Gastrocnemius medialis (tissue), 4 donors: ENCODE data around the gene MAPRE2. TPM values are rescaled to one million over a fixed set of nuclear protein-coding genes. Genes with fewer than 3 reads are reported as not detected.

Experiments used
- ATAC-seq, 2 donors: fragments of 150-250 bp; one replicate each; pipeline ENCODE4 v1.9.1; 2016
- DNase-seq, 2 donors: peaks; one replicate each; pipeline ENCODE4 v3.0.0-alpha.2; 2019
- H3K27ac ChIP-seq, 4 donors: fragments of 200-600 bp; sonication (generic); 1 replicate in 1 of 4; 2 replicates in 3 of 4; pipeline ENCODE4 v1.5.1; 2016 to 2018; ENCODE audit warnings: mild to moderate bottlenecking in 2 of 4, moderate library complexity in 1 of 4
- H3K27me3 ChIP-seq, 3 donors: fragments of 200-600 bp; sonication (generic) in 2 of 3; 1 replicate in 1 of 3; 2 replicates in 2 of 3; pipeline versions ENCODE4 v1.5.1 to v1.6.0; 2016 to 2019; ENCODE audit warnings: mild to moderate bottlenecking in 1 of 3, moderate library complexity in 1 of 3
- H3K36me3 ChIP-seq, 2 donors: fragments of 200-600 bp; sonication (generic) in 1 of 2; one replicate each; pipeline ENCODE4 v1.5.1; 2017 to 2018
- H3K4me1 ChIP-seq, 2 donors: fragments of 200-600 bp; sonication (generic) in 1 of 2; one replicate each; pipeline ENCODE4 v1.5.1; 2016 to 2017; ENCODE audit warnings: mild to moderate bottlenecking in 2 of 2
- H3K4me3 ChIP-seq, 4 donors: fragments of 200-600 bp; sonication (generic) in 3 of 4; 1 replicate in 1 of 4; 2 replicates in 3 of 4; pipeline ENCODE4 v1.5.1; 2016 to 2019; ENCODE audit warnings: mild to moderate bottlenecking in 2 of 4
- H3K9me3 ChIP-seq, 3 donors: fragments of 200-600 bp; sonication (generic) in 2 of 3; 1 replicate in 1 of 3; 2 replicates in 2 of 3; pipeline ENCODE4 v1.5.1; 2016 to 2019
- CTCF ChIP-seq, 5 experiments: fragments of 450-650 bp in 3 of 5; fragments of 200-600 bp in 2 of 5; sonication (generic) in 2 of 5; IDR thresholded peaks in 4 of 5; conservative IDR thresholded peaks in 1 of 5; 1 replicate in 4 of 5; 2 replicates in 1 of 5; pipeline ENCODE4 v1.5.1; 2016 to 2019; ENCODE audit warnings: antibody characterized with exemption in 5 of 5, mild to moderate bottlenecking in 3 of 5, moderate library complexity in 3 of 5
- POLR2A ChIP-seq, 2 donors: fragments of 450-650 bp; IDR thresholded peaks; one replicate each; pipeline ENCODE4 v1.6.1; 2017; ENCODE audit warnings: antibody characterized with exemption in 2 of 2, mild to moderate bottlenecking in 2 of 2, moderate library complexity in 2 of 2
- in situ Hi-C, 4 donors: fragments of 200-750 bp; cut with MboI; loops; one replicate each; pipeline versions ENCODE4 v1.15.0 to v1.8.0; 2017; ENCODE audit warnings: low sequenced_read_pairs in 4 of 4
- intact Hi-C: fragments of 100-400 bp; cut with DNase I; formaldehyde crosslinking; loops from one replicate; pipeline ENCODE4 v1.15.1; 2023; ENCODE audit warnings: low total_unique reads
- total RNA-seq, 4 donors: library from RNA; depleted of rRNA; stranded (reverse); fragments of >200 nt; gene quantifications; one replicate each; pipeline versions ENCODE4 v1.1.0 to v1.2.3, GENCODE V29; 2016

The MAPRE2 gene
- total RNA-seq, 4 donors from 2014 or later, result 21.3 to 46.2 (median 34.4) TPM

GRCh38 chr18:35055726-35056125, 14.5 kb downstream of the MAPRE2 start:
- H3K27me3 ChIP-seq, result no peaks in the 10 kb centered on the region
- H3K4me1 ChIP-seq, result peaks cover 60 to 87% of the 10 kb centered on the region in 2 donors
- intact Hi-C loops (no loop called here), in situ Hi-C loops (no loop called here)
- no peaks in the 10 kb centered on the region for H3K9me3 ChIP-seq
- peak overlapping the region in 3 of 4 donors; percentile 82 to 90 (median 84) for H3K27ac ChIP-seq
- TF ChIP-seq POLR2A (IDR thresholded peaks at IDR 0.05) (no peak), CTCF (IDR thresholded peaks at IDR 0.05 in 4 of 5, conservative IDR thresholded peaks at IDR 0.05 in 1 of 5) (no peak)
- ATAC-seq (no peak), DNase-seq (no peak)
- no peak overlapping the region for H3K4me3 ChIP-seq
- no peaks in the 10 kb centered on the region for H3K36me3 ChIP-seq

- intact Hi-C loops (loop anchor here (2.0 kb wide), 1 partner anchor 25 kb away; no protein-coding TSS in a partner anchor), in situ Hi-C loops (no loop called here)
- H3K27me3 ChIP-seq, result no peaks in the 10 kb centered on the region
- peak overlapping the region in 1 of 4 donors; percentile 1 for H3K4me3 ChIP-seq
- ATAC-seq (peak; percentile 93), DNase-seq (peak; percentile 53 to 77)
- peak overlapping the region; percentile 67 to 90 (median 83) for H3K27ac ChIP-seq
- no peaks in the 10 kb centered on the region for H3K9me3 ChIP-seq
- H3K36me3 ChIP-seq, result no peaks in the 10 kb centered on the region
- TF ChIP-seq CTCF (IDR thresholded peaks at IDR 0.05 in 4 of 5, conservative IDR thresholded peaks at IDR 0.05 in 1 of 5) (no peak), POLR2A (IDR thresholded peaks at IDR 0.05) (no peak)
- H3K4me1 ChIP-seq, result peaks cover 47 to 67% of the 10 kb centered on the region in 2 donors
Measured at GRCh38 chr18:35059280-35059927, 18.2 kb downstream of the MAPRE2 start.

DNA sequence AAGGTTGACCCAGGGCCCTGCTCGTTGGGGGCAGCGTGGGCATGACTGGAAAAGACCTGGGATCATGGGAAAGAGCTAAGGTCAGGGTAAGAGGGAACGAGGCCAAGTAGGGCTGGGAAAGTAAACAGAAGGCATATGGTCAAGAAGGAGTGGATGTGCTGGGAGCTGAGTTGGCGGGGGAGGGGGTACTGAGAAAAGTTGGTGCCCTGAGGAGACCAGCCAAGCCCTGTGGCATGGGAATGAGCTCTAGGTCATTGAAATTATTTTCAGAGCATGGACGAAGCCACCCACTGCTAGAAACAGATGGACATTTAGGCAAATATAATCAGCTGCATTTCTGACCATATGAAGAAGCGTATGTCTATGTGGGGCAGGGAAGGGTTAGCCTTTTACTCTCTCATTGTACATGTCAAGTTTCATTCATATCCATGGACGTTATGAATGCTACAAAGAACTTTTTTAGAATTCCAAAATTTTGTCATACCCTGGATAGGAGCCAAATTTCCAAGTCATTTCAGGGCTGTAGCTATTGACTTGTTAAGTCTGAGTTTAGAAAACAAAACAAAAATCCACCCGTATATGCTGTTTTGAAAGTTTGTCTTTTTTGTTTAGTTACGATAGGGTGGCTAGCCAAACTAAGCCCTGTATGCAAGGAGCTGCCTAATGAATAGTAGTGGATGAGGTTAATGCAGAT, 19.1 kb downstream of the MAPRE2 start:
- Histone ChIP-seq H3K27ac (peak overlapping the region; percentile 67 to 90 (median 83)), H3K36me3 (no peaks in the 10 kb centered on the region), H3K27me3 (no peaks in the 10 kb centered on the region), H3K4me3 (no peak overlapping the region), H3K9me3 (no peaks in the 10 kb centered on the region), H3K4me1 (peaks cover 39 to 63% of the 10 kb centered on the region in 2 donors)
- ATAC-seq (peak; percentile 15 to 34), DNase-seq (peak; percentile 17 to 27)
- in situ Hi-C loops (no loop called here), intact Hi-C loops (loop anchor here (1.0 kb wide), 1 partner anchor 9 kb away; no protein-coding TSS in a partner anchor)
- TF ChIP-seq CTCF (IDR thresholded peaks at IDR 0.05 in 4 of 5, conservative IDR thresholded peaks at IDR 0.05 in 1 of 5) (no peak), POLR2A (IDR thresholded peaks at IDR 0.05) (no peak)

GRCh38 chr18:35061336-35061735, 20.1 kb downstream of the MAPRE2 start:
- intact Hi-C loops, result no loop called here
- TF ChIP-seq CTCF (IDR thresholded peaks at IDR 0.05 in 4 of 5, conservative IDR thresholded peaks at IDR 0.05 in 1 of 5), result no peak
- TF ChIP-seq POLR2A (IDR thresholded peaks at IDR 0.05), result no peak
- Histone ChIP-seq H3K9me3 (no peaks in the 10 kb centered on the region), H3K27me3 (no peaks in the 10 kb centered on the region), H3K36me3 (no peaks in the 10 kb centered on the region), H3K27ac (peak overlapping the region; percentile 16 to 90 (median 83)), H3K4me3 (no peak overlapping the region), H3K4me1 (peaks cover 39 to 58% of the 10 kb centered on the region in 2 donors)
- DNase-seq, result no peak
- in situ Hi-C loops, result no loop called here
- ATAC-seq, result no peak
